HFF-Myc (cell line): ENCODE results near the gene ARPP21.
"Not testable (repeated sequence)": the region's sequence is repeated elsewhere in the genome, so short reads cannot be mapped to it uniquely, and the experiment has no call there.

ENCODE experiments used
- DNase-seq: peaks from one replicate; pipeline ENCODE4 v3.0.0-alpha.2; 2011; ENCODE audit warnings: low read depth; ENCODE audit errors: extremely low read depth
- H3K4me3 ChIP-seq: replicated peaks from 2 replicates; pipeline ENCODE4 v1.5.1; 2011; ENCODE audit warnings: low read depth, mild to moderate bottlenecking, control low read depth, low read length
- TF ChIP-seq, protein P1 (sequence below): IDR thresholded peaks from 2 replicates; pipeline ENCODE4 v1.5.1; 2012; ENCODE audit warnings: mild to moderate bottlenecking, low read depth, low read length, control low read depth; ENCODE audit errors: missing control alignments

ARPP21 gene

DNA sequence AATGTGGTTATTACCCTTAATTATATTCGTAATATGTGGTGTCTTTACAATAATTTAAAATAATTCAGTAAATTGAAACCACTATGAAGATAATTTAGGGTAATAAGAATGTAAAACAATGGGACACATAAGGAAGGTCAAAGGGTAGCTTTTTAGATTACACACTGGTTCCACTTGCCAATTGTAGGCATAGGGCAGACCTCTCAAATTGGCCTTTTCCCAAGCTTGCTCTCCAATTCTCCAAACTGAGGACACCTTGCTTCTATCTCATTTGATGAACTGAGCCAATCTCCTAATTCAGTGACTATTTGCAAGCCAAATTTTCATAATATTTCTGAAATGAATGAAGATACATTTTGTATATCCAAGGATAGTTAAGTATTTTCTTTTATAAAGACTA, 151.4 kb downstream of the ARPP21 start:
- DNase-seq, result no peak
- no peak overlapping the region for H3K4me3 ChIP-seq
- TF ChIP-seq, protein P1, sequence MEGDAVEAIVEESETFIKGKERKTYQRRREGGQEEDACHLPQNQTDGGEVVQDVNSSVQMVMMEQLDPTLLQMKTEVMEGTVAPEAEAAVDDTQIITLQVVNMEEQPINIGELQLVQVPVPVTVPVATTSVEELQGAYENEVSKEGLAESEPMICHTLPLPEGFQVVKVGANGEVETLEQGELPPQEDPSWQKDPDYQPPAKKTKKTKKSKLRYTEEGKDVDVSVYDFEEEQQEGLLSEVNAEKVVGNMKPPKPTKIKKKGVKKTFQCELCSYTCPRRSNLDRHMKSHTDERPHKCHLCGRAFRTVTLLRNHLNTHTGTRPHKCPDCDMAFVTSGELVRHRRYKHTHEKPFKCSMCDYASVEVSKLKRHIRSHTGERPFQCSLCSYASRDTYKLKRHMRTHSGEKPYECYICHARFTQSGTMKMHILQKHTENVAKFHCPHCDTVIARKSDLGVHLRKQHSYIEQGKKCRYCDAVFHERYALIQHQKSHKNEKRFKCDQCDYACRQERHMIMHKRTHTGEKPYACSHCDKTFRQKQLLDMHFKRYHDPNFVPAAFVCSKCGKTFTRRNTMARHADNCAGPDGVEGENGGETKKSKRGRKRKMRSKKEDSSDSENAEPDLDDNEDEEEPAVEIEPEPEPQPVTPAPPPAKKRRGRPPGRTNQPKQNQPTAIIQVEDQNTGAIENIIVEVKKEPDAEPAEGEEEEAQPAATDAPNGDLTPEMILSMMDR, result no peak

DNA sequence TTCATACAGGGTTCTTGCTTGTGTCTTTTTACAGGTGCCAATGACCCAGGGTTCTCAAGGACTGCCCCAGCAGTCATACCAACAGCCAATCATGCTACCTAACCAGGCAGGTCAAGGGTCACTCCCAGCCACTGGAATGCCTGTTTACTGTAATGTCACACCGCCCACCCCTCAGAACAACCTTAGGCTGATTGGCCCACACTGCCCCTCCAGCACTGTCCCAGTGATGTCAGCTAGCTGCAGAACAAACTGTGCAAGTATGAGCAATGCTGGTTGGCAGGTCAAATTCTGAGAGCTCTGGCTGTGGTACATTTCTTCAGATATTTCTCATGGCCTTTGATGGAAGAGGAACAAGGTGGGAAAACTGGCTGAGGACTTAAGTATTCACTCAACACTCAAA, 154.3 kb downstream of the ARPP21 start:
- DNase-seq, result no peak
- no peak overlapping the region for H3K4me3 ChIP-seq
- TF ChIP-seq, protein P1, result no peak

DNA sequence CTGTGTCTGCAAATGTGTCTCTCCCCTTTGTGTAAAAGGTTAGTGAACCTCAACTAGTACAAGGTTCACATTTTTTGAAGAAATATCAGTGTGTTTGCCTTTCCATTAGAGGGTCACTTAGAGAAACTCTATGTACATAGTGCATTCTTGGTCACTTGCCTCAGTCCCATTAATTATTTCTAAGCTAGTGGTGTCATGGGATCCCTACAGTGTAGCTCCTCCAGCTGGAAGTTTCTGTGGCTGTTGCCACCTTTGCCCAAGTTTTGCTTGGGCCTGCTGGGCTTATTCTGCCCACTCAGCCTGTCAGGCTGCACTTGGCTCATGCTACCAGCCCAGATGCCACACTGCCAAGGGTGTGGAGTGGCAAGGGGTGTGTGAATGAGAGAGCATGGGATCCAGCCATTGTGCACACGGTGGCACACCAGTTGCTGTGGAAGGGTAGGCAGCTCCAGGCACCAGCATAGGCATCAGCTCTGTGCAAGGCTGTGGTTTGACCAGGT, 161.7 kb downstream of the ARPP21 start:
- TF ChIP-seq, protein P1, result no peak
- H3K4me3 ChIP-seq, result no peak overlapping the region
- DNase-seq, result no peak

DNA sequence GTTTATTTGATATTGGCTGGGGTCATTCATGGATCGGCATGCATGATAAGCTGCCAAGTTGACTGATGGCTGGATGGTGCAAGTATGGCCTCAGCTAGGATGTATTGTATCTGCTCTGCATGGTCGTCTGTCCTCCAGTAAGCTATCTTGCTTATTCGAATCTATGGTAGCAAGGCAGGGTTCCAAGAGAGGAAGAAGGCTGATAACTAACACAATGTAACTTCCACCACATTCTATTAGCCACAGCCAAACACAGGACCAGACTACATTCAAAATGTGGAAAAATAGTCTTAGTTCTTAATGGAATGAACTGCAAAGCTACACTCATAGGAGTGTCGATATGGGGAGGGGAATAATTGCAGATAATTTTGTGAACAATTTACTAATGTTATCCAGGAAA, 175.2 kb downstream of the ARPP21 start:
- TF ChIP-seq, protein P1, result no peak
- DNase-seq, result no peak
- H3K4me3 ChIP-seq, result no peak overlapping the region

DNA sequence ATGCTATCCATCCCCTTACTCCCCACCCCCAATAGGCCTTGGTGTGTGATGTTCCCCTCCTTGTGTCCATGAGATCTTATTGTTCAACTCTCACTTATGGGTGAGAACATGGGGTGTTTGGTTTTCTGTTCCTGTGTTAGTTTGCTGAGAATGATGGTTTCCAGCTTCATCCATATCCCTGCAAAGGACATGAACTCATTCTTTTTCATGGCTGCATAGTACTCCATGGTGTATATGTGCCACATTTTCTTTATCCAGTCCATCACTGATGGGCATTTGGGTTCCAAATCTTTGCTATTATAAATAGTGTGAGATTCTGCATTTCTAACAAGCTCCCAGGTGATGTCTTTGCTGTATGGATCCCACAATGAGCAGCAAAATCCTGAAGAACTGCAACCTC, 176.5 kb downstream of the ARPP21 start:
- not testable (repeated sequence) for DNase-seq

DNA sequence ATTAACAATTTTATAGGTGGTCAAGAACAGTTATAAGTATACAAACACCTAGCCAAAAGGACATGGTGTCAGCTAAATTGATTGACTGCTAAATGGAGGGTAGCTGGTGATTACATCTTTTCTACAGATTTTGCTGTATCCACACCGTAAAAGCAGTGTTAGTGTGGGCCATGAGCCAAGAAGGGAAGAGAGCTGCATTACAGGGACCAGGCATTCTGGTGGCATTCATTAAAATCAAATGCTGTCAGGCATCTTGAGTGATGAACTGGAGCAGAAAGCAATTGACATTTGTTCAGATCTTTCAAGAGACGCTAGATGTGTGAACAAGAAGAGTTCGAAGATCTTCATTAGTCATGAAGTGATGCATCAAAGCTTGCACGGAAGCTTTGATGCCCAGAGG, 177.9 kb downstream of the ARPP21 start:
- no peak overlapping the region for H3K4me3 ChIP-seq
- no peak for DNase-seq
- TF ChIP-seq, protein P1, result no peak

More for the DNA sequence above, 176.5 kb downstream of the ARPP21 start:
- H3K4me3 ChIP-seq, result not testable (repeated sequence)

DNA sequence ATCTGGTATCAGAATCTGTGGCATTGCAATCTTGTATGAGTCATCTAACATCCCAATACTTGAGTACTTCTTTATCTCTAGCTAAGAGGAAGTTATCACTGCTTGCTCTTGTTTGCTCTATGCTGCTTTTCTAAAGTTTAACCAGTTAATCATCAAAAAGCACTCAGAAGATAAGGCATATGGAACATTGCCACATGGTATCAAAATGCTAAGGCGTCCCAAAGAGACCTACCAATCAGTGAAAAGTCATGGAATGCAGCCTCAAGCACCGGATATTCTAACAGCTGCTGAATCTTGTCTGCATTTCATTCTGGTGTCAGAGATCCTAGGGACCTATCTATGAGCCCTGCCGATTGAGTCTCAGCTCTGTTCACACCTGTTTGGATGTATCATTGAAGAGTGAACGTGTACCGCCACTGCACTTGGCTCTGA, 192.8 kb downstream of the ARPP21 start:
- DNase-seq, result no peak
- no peak overlapping the region for H3K4me3 ChIP-seq
- TF ChIP-seq, protein P1, result no peak
